Heart left ventricle (tissue), 13 donors: Measurements from ENCODE around the gene MMP17.

ENCODE experiments used
- POLR2A ChIP-seq, 2 donors: fragments of 450-650 bp; IDR thresholded peaks; one replicate each; pipeline ENCODE4 v1.6.1; 2017; ENCODE audit warnings: antibody characterized with exemption in 2 of 2, mild to moderate bottlenecking in 2 of 2, moderate library complexity in 2 of 2
- TF ChIP-seq, protein P1 (sequence below), 12 donors: fragments of 200-600 bp; sonication (generic) in 4 of 12; IDR thresholded peaks; one replicate each; pipeline versions ENCODE4 v1.5.0 to v1.8.0; 2018 to 2022; ENCODE audit warnings: antibody characterized with exemption in 12 of 12, mild to moderate bottlenecking in 5 of 12
- donor health status: ischemic (EF 13 %, LVEDD 7.1; RV severe dilation, severe dysfunction).
- donor health status: DM: no; HTN: yes; CAD: no.
- donor health status: DM: no; HTN: no; CAD: no.
- donor health status: ischemic (EF 25% LVEDD 6.9; RV normal size, moderate dysfunction).
- donor health status: ischemic (EF 25% LVEDD 5.7; RV mildly dilated, moderate dysfunction).
- donor health status: ischemic (EF 35%, LVEDD 5.7; RV mildly dilated, moderate dysfunction).
- donor health status: nonischemic (EF 11% LVEDD 7.7; RV severe dilation, severe dysfunction).
- donor health status: DM: yes; HTN: yes; CAD: no.
- donor health status: PGD.
- donor health status: ischemic (EF 29% LVEDD 5.4; RV normal size, mild dysfunction).
- donor health status: nonischemic (EF 23%, LVEDD 6.1; RV moderate dilation, normal function).

DNA sequence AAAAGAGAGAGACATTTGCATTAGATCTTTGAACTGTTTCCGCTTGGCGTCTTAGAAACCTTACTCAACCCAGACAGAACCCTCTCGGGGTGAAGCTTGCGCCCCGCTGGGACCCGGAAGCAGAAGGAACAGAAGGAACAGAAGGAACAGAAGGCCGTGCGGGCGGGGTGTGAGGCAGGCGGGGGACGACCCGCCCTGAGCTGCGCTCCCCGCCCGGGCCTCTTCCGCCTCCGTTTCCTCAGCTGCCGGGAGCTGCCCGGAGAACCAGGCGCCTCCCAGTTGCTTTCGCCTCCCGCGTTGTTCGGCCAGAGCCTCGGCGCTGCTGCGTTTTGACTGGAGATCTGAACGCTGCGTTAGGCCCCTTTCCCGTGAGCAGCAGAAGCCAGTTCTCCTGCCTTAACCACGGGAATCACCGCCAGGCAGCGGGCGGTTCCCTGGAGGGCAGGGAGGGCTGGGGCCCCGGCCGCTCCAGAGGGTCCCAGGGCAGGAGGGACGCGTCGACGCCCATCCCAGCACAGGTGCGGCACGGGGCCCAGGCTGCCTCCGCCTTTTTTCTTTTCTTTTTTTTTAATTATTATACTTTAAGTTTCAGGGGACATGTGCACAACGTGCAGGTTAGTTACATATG is 19.3 kb upstream of the MMP17 start:
- TF ChIP-seq POLR2A (IDR thresholded peaks at IDR 0.05), result no peak
- TF ChIP-seq, protein P1, sequence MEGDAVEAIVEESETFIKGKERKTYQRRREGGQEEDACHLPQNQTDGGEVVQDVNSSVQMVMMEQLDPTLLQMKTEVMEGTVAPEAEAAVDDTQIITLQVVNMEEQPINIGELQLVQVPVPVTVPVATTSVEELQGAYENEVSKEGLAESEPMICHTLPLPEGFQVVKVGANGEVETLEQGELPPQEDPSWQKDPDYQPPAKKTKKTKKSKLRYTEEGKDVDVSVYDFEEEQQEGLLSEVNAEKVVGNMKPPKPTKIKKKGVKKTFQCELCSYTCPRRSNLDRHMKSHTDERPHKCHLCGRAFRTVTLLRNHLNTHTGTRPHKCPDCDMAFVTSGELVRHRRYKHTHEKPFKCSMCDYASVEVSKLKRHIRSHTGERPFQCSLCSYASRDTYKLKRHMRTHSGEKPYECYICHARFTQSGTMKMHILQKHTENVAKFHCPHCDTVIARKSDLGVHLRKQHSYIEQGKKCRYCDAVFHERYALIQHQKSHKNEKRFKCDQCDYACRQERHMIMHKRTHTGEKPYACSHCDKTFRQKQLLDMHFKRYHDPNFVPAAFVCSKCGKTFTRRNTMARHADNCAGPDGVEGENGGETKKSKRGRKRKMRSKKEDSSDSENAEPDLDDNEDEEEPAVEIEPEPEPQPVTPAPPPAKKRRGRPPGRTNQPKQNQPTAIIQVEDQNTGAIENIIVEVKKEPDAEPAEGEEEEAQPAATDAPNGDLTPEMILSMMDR (IDR thresholded peaks at IDR 0.05), result no peak
